ENCODE data around the gene ALG1.

DNA sequence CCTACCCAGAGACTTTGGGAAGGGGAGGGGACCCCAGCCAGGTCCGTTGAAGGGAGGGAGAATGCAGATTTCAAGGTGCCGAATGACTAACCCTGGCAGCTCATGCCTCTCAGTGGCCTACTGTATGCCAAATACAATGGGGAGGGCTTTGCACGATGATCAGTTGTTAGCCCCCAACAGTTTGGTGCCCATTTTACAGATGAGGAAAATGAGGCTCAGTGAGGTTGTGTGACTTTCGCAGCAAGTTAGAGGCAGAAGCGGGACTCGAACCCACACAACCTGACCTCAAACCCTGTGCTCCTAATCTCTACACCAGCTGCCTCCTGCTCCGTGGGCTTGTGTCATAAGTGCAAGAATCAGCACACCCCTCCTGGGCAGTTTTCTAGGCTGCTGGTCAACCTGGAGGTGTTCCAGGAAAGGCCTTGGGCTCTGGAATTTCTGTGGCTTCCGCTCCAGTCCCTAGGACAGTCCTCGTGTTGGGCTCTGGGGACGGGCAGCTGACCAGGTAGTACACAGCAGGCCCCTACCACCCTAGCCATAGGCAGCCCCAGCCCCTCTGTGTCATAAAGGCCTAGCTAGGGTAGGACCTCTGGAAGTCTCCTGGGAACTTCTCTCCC is 26.0 kb upstream of the ALG1 start:
- TF ChIP-seq, protein P1, sequence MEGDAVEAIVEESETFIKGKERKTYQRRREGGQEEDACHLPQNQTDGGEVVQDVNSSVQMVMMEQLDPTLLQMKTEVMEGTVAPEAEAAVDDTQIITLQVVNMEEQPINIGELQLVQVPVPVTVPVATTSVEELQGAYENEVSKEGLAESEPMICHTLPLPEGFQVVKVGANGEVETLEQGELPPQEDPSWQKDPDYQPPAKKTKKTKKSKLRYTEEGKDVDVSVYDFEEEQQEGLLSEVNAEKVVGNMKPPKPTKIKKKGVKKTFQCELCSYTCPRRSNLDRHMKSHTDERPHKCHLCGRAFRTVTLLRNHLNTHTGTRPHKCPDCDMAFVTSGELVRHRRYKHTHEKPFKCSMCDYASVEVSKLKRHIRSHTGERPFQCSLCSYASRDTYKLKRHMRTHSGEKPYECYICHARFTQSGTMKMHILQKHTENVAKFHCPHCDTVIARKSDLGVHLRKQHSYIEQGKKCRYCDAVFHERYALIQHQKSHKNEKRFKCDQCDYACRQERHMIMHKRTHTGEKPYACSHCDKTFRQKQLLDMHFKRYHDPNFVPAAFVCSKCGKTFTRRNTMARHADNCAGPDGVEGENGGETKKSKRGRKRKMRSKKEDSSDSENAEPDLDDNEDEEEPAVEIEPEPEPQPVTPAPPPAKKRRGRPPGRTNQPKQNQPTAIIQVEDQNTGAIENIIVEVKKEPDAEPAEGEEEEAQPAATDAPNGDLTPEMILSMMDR (IDR thresholded peaks at IDR 0.05; ENCODE audit: poor library complexity) = no peak
- TF ChIP-seq EZH2phosphoT487 (IDR thresholded peaks at IDR 0.05; ENCODE audit: low read depth, severe bottlenecking, unreplicated experiment) = no peak
- TF ChIP-seq EZH2 (IDR thresholded peaks at IDR 0.05; ENCODE audit: borderline replicate concordance) = no peak
